Activated naive CD8-positive, alpha-beta T cell treated with anti-CD3 and anti-CD28 coated beads, Interleukin-2, amount 50 U/mL, for 16 hours (primary cell): Measurements from ENCODE around the gene RPS17.
"Not testable (repeated sequence)": the region's sequence is repeated elsewhere in the genome, so short reads cannot be mapped to it uniquely, and the experiment has no call there.

Experiments used
- DNase-seq: peaks from one replicate; pipeline ENCODE4 v3.0.0-alpha.2; 2020; ENCODE audit warnings: low read depth, low spot score

RPS17 gene

DNA sequence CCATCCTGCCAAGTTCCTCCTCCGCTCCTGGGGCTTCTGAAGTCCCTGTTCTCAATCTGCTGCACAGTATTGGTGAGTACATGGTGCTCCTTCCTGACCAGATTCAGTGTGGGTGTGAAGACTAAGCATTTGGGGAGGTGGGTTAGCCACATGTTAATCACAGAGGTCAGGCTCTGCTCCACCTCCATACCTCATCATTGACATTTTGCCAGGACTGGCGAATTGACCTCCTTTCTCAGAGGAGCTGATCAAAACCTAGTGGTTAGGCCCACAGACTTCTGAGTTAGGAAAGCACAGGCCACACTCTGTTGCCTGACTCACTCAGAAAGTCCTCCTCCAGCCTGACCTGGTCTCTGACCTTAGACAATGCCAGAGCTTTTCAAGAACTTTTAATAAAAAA, 8.4 kb upstream of the RPS17 start:
- DNase-seq, result no peak

DNA sequence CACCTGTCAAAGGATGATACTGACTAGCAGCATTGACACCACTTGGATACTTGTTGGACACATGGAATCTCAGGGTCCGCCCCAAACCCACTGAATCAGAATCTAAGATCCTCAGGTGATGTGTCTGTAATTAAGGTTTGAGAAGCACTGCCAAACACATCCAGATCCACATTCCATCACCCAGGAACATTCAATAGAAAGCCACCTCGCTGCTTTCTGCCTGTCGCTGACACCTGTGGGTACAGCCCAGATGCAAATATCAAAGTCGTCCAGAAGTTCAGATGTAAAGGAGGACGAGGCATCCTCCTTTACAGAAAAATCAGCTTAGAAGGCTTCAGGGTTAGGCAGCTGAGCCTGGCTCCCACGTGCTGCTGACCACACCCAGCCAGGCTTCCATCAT, 5.2 kb upstream of the RPS17 start:
- DNase-seq, result no peak

DNA sequence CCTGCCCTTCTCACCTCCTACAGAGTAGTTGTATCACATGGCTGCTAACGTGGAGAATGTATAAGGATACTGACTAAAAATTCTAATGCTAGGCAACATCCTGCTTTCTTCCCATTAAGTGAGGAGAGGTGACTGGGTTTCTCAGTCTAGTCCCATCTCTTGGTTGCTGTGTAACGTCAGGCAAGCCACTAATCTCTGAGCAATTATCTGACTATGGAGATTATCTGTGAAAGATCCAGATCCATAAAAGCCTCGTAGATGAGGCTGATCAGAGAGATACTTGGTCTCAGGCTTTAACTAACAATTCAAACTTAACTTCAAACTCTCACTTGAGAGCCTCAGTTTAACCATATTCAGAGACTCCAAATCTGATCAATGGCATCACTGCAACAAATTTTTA, 4.7 kb upstream of the RPS17 start:
- DNase-seq, result no peak

DNA sequence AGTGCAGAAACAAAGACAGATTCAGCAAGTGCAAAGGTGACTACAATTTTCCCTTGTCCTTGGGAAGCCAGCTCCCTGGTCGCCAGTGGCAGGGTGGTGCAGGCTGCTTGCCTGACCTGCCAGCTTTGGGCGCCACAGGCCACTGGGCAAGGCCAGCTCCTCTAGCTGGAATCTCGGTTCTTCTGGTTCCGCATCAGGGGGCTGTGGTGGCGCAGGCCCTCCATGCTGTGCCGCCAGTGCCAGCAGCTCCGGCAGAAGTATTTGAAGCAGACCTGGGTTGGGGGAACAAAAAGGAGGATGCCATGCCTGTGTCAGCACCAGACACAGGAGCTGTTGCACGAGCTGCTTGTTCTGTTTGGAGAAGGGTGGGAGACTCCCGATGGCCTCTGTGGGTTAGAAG, 4.2 kb upstream of the RPS17 start:
- no peak for DNase-seq

DNA sequence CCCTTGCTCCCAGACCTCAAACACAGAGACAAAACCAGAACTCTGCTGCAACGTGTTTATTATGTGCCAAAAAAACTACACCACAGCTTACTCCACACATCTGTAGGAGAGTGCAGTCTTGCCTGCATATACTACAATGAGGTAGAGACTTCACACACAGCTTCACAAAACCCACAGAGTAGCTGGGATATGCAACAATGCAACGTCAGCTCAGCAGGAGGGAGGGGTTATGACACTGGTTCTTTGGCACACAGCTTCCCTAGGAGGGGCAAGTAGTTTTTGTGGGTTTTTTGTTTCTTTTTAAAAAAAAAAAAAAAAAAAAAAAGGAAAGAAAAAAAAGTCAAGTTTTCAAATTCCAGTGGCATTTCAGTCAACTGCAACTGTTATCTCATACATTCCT, 2.9 kb upstream of the RPS17 start:
- DNase-seq, result no peak

DNA sequence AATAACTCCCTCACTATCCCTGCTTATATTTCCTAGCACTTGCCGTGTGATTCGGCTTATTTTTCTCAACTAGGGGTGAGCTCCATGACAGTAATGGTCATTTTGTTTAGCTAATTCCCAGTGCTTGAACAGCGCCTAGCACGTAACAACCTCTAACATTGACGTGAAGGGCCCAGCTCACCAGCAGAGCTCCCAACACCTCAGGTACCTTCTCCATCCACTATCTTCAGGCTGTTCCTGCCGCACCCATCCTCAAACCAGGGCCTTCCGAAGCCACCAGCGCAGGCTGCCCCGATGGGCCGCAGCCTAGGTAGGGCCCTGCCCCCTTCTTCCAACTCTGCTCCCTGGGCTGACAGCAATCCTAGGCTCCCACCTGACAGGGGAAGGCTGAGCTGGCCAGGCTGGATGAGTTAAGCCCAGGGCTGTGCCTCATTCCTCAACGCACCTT, 751 bp upstream of the RPS17 start:
- no peak for DNase-seq

DNA sequence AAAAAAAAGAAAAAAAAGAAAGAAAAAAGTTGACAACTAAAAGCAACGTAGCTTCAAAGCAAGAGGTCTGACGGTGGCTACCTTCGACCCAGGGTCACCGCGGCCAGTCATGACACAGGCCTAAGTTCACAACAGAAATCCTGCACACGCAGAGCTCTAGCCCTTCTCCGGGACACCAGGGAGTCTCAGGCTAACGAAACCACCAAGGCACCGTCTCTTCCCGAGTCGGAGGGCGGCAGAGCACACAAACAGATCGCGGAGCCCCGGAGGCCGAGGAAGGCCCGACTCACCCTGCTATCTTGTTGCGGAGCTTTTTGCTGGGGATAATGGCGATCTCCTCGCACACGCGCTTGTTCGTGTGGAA, 584 bp downstream of the RPS17 start:
- DNase-seq, result no peak

DNA sequence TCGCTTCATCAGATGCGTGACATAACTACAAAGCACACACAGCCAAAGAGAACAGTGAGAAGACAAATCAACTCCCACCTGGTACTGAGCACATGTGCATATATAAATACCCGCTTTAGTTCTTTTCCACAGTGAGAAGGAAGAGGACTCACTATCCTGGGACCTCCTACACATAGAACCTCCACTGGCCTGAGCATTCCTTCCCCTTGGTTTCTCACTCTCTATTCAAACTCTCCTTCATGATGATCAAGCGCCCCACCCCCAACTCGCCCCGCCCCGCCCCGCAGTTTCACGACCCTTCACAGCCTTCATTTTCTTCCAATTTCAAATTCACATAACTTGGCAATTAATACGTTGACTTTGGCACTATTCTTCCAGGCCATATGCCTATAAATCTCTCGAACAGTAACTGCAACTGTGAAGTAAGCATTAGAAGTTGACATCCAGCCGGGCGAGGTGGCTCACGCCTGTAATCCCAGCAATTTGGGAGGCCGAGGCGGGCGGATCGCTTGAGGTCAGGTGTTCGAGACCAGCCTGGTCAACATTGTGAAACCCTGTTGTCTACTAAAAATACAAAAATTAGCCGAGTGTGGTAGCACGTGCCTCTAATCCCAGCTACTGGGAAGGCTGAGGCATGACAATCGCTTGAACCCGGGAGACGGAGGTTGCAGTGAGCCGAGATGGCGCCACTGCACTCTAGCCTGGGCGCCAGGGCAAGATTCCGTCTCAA, 1.1 kb downstream of the RPS17 start:
- DNase-seq, result no peak

DNA sequence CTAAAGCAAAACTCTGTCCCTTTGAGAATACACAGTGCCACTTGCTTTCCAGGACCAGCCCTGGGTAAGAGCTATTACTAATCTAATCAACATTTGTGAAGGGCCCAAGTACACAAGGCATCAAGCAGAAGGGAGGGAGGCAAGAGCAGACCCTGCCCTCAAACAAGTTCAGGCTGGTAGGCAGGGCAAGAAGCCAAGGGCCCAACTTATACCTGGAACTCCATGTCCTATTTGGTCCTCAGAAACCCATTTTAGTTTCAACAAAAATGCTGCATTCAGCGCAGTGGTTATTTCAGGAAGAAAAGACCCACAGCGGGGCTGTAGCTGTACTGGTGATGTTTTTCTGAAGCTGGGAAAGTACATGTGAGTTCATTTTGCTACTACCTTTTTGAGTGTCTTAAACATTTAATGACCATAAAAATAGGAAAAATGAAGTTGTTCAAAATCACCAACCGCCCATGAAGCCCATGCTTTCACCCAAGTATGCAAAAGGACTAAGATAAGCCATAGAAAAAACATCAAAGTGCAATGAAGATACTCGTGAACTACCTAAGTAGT, 2.8 kb downstream of the RPS17 start:
- no peak for DNase-seq

DNA sequence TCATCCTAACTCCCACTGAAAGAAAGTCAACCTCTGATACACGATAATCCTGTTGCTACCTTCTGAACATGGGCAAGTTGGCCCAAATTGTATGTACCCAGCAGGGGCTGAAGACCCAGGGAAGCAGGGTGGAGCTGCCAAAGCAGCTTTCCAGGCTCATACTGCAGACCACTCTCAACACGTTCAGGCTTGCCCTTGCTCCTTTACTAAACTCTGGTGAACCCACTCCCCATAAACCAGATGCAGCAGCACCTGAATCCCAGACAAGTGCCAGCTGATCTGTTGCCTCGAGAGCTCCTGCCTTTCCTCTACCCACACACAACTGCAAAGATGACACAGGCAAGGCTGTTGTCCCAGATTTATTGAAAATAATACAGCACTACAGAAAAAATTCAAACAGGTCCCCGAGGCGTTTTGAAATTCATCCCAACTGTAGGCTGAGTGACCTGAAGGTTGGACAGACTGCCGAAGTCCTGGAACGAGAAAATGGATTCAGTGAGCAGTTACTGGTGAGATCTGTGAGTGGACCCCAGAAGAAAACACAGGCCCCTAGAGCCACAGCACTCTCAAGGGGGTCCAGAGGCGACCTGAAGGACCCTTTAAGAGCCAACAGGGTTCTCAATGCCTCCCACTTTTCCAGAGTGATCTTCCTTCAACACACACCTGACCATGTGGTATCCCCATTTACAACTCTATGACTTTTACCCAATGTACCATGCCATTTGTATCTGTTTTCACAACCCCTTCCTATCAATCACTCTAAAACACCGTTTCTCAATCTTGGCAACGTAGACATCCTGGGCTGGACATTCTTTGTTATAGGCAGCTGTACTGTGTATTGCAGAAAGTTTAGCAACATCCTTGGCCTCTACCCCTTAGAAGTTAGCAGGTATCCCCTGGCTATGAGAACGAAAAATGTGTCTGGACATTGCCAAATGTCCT, 3.6 kb downstream of the RPS17 start:
- no peak for DNase-seq

DNA sequence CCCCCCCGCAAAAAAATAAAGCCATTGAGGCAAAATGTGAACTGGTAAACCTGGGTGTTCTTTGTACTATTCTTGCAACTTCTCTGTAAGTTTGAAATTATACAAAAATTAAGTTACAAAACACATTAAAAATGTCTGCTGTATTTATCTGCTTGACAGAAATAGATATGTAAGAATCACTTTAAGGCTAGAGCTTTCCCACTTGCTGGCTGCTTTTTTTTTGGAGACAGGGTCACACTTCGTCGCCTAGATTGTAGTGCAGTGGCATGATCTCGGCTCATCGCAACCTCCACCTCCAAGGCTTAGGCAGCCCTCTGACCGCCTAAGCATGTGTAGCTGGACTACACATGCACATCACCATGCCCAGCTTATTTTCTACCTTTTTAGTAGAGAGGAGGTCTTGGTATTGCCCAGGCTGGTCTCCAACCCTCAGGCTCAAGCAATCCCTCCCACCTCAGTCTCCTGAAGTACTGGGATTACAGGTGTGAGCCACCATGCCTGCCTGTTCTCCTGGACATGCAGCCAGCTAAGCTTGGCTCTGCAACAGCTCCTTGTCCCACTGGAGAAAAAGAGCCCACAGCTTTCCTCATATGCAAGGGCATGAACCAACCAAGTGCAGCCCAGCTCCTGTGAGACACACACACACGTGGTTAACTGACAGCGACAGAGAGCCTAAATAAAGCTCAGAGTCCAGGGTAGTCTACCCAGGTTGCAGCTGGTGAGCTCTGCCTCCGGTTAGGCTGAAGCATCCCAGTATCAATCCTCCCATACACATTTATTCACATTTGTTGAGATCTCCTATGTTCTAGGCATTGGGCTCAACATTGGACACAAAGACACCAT, 4.5 kb downstream of the RPS17 start:
- DNase-seq, result no peak

DNA sequence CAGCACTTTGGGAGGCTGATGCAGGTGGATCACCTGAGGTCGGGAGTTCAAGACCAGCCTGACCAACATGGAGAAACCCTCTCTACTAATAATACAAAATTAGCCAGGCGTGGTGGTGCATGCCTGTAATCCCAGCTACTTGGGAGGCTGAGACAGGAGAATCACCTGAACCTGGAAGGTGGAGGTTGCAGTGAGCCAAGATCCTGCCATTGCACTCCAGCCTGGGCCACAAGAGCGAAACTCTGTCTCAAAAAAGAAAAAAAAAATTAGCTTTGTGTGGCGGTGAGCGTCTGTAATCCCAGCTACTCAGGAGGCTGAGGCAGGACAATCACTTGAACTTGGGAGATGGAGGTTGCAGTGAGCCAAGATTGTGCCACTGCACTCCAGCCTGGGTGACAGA, 5.1 kb downstream of the RPS17 start:
- DNase-seq, result not testable (repeated sequence)

DNA sequence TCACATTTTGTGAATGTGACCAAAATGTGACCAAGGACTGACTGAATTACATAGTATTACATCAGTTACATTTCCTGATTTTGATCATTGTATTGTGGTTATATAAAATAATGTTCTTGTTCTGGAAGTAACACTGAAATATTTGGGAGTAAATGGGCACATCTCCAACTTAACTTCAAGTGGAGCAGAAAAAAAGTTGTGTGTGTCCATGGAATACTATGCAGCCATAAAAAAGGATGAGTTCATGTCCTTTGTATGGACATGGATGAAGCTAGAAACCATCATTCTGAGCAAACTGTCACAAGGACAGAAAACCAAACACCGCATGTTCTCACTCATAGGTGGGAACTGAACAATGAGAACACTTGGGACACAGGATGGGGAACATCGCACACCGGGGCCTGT, 5.8 kb downstream of the RPS17 start:
- not testable (repeated sequence) for DNase-seq

DNA sequence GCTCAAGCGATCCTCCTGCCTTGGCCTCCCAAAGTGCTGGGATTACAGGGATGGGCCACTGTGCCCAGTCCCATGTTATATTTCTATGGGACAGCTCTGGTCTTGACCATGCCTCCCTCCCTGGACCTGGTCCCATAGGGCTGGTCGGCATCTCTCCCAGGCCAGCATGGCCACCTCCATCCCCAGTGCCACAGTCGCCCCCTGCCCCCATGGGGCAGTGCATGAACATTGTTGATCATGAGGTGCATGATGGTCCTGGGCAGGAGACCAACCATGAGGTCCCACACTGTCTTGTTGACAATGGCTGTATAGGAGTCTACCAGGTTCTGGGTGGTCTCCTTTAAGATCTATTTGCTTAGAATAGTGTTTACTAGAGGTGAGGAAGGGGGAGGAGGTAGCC, 6.5 kb downstream of the RPS17 start:
- DNase-seq, result no peak

DNA sequence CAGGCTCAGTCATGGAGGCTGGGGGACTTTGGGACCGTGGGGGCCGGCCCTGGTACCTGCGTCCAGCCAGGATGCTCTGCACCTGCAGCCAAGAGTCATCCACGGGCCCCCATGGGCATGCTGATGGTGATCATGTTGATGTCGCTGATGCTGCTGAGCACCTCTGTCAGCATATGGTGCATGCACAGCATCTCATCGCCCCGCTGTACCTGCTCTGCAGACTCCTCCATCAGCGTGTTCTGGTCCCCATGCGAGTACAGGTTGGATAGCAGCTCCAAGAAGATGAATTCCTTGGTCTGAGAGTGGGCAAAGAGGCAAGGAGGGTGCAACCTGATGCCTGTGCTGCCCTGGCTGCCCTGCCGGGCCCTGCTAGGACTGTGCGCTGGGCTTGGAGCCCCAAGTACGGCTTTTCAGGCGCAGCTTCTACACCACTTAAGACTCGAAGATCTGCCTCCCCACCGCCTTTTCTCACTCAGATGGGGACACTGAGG, 7.2 kb downstream of the RPS17 start:
- DNase-seq, result no peak

DNA sequence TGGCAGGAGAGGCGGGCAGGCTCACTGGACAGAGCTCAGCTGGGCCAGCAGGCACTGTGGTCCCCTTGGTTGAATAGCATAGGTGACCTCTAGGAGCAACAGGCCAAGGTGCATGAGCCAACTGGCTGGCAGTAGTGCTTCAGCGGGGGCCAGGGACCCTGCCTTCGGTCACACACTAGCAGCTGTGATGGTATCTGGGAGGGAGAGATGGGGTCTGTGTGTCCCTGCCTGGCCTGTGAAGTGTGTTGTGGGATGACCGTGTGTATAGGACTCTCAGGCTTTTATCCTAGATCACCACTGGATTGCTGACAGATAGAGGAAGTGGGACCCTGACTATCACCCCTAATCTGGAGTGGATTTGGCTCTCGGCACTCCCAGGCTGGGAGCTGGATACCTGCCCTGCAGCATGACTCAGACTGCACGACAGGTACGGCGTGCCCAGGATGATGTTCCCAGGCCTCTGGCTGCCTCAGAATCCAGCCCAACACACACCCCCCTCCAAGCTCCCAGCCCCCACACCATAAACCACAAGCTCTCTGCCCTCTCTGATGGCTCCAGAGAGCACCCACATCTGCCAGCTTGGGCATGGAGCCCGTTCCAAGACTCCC, 7.8 kb downstream of the RPS17 start:
- no peak for DNase-seq

DNA sequence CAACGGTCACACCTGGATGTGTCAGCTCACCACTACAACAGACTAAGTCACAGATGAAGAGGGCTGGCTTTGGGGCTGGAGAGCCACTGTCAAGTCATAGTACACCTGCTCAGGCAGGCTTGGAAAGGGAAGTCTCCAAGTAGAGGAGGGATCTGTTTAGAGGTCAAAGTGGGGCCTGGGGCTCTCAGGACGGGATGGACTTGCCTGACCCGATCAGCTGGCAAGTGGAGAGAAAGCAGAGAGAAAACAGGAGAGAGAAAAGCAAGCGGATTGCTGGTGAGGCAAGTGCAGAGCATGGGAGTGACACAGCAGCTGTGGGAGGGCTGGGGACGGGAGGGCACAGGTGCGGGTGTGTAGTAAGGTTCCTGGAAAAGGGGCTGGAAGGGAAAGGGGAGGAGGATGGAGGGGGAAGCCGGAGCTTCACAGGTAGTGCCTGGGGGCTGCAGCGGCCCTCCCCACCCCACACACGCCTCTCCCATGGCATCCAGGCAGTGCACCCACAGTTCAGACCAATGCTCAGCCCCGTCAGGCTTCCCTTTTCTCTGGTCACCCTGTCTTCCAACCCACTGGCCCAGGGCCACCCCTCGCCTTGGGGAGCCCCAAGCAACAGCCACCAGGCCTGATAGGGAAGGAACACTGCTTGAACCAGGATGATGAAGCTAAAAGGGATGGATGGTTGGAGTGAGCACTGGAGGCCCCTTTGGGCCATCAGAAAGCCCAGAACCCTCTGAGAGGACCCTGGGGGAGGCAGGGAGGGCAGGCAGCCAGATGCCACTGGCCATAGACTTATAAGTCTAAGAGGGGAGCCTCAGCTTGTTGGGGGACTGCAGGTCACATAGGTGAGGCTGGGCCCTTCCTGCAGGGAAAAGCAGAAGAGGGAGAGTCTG, 8.5 kb downstream of the RPS17 start:
- DNase-seq, result no peak

DNA sequence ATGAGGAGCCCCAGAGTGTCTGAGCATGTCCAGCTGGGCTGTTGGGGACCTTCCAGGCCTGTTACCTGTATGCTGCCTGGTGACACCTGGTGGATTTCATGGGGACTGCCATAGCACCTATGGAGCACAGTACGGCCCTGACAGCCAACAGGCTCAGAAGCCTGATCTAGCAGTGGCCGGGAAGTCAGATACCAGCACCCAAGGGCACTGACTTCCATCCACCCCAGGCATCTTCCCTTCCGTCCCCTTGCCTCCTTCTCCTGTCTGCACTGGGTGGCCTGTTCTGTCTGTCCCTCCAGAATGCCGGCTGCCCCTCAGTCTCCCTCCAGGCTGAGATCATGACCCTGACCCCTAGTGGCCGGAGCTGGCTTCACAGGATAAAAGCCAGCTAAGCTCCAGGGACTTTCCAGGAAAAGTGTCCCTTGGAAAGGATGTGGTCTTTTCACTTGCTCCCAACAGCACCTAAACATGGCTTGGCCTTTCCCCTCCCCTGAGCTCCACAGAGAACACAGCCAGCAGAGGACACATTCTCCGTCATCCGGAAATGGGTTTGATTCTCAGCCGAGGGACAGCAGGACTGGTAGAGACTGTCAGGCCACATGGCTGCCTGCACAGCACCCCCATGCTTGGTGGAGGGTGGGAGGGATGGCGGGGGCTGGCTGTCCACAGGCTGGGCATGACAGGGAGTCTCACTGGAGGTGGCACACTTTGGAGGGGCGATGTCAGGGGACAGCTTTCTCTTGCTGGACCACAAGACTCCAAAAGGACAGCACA, 9.5 kb downstream of the RPS17 start:
- DNase-seq, result peak; percentile 29

DNA sequence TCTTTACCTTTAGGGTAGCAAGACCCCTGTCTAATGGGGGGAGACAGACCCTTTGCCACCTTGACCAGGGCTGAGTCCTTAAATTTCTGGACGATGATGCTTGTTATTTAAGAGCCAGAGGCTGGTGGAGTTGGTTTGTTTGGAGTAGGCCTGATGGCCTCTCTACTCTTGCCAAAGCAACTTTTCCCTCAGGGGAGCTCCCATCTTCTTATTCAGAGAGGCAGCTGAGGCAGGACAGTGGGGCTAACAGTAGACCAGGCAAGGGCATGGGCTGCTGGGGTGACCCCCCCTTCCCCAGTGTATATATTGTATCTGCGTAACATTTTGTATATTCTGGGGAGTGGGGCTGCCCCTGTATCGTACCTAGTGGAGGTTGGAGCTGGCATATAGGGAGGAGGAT, 10.3 kb downstream of the RPS17 start:
- DNase-seq, result no peak
